Right renal cortex interstitium (tissue), 3 donors: ENCODE measurements around the gene TRAF3IP1. TPM values are rescaled to one million over a fixed set of nuclear protein-coding genes. Genes with fewer than 3 reads are reported as not detected.
A peak's percentile ranks its signal among the peaks of the same experiment; 100 is the strongest.
"Not testable (repeated sequence)": the region's sequence is repeated elsewhere in the genome, so short reads cannot be mapped to it uniquely, and the experiment has no call there.

Source experiments
- DNase-seq, 3 donors: peaks; one replicate each; pipeline ENCODE4 v3.0.0-alpha.2; 2013; ENCODE audit warnings: low read depth in 3 of 3, low spot score in 2 of 3
- polyA plus RNA-seq, 3 donors: library from polyadenylated mRNA; unstranded; fragments of 120-200 nt; gene quantifications; one replicate each; pipeline ENCODE4 v1.2.1, GENCODE V29; 2013; ENCODE audit not compliant: insufficient read length in 3 of 3

TRAF3IP1 gene
- polyA plus RNA-seq, 3 donors = 19.7 to 22.8 (median 21.3) TPM

DNA sequence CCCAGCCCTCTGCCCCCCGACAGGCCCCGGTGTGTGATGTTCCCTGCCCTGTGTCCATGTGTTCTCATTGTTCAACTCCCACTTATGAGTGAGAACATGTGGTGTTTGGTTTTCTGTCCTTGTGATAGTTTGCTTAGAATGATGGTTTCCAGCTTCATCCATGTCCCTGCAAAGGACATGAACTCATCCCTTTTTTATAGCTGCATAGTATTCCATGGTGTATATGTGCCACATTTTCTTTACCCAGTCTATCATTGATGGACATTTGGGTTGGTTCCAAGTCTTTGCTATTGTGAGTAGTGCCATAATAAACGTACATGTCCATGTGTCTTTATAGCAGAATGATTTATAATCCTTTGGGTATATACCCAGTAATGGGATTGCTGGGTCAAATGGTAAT is 52.0 kb downstream of the TRAF3IP1 start:
- DNase-seq = not testable (repeated sequence)

GRCh38 chr2:238376884-238377391 is 56.6 kb downstream of the TRAF3IP1 start:
- no peak for DNase-seq

DNA sequence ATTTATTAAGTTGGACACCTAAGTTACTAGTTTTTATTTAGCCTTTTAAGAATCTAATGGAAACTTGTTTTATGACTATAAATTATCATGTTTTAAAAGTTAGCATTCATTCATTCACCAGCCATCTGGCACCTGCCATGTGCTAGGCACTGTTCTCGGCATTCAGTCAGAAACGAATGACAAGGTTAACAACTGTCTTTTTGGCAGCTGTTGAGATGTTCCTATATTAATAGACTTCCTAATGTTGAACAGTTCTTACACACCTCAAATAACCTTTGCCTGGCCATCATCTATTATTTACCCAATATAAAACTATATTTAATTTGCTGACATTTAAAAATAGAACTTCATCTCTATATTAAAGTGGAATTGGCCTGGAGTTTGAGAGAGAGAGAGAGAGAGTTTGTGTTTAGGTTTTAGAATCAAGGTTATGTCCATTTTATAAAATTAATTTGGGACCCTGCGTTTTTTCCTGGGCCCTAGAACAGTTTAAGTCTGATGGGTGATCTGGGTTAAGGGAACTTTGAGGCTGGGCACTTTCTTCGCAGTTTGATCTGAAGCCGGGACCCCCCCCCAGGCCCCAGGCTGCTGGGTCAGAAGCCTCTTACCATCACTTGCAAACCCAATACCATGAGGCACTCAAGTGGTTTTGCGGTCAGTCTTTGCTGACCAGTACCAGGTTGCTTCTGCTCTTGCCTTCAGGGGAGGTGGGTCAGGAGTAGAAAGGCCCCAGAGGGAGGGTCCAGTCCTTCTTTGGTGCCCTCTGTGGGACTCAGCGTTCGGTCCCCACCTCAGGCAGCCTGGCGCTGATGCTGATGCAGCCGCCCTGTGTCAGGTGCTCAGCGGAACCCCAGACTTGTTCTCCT is 58.1 kb downstream of the TRAF3IP1 start:
- DNase-seq = no peak

- DNase-seq = no peak
Observed at GRCh38 chr2:238379096-238379810, 58.9 kb downstream of the TRAF3IP1 start.

GRCh38 chr2:238380336-238380735 is 60.0 kb downstream of the TRAF3IP1 start:
- DNase-seq = no peak

GRCh38 chr2:238380785-238381184 is 60.5 kb downstream of the TRAF3IP1 start:
- no peak for DNase-seq

DNA sequence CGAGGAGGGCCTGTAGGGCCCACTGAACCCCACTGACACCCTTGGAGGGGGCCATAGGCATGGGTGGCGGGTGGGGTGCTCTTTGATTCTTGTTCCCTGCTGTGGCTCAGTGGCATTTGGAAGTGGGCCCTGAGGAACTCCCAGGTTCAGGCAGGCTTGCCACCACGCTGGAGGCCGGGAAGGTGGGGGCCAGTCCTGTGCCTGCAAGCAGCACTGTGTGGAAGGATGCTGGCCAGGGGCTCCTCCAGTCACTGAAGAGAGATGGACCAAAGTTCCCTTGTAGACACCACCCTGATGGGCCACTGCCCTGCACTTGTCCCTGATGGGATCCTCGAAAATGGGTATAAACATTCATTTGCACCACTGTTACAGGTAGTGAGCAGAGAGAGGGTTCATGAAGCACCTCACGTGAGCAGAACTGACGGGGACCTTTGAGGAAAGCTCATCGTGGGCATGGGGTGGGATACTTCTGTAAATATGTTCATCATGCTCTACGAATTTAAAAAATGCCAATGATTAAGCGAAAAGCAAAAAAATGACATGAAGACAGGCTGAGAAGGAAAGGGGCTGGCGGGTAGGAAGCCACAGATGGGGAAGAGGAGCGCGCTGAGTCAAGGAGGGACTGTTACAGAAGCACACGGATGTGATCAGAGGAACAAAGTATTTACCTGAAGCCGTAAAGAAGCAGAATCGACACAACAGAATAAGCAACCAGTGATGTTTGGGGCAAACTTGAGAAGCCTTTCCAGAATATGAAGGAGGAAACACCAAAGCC is 61.2 kb downstream of the TRAF3IP1 start:
- no peak for DNase-seq

- DNase-seq = no peak
Observed at GRCh38 chr2:238382381-238382781, 62.1 kb downstream of the TRAF3IP1 start.

GRCh38 chr2:238383135-238383534 is 62.8 kb downstream of the TRAF3IP1 start:
- no peak for DNase-seq

- no peak for DNase-seq
Observed at GRCh38 chr2:238383743-238384380, 63.5 kb downstream of the TRAF3IP1 start.

- no peak for DNase-seq
Observed at GRCh38 chr2:238387332-238387731, 67.0 kb downstream of the TRAF3IP1 start.

GRCh38 chr2:238388794-238389193 is 68.5 kb downstream of the TRAF3IP1 start:
- DNase-seq = peak in 1 of 3 donors; percentile 13

DNA sequence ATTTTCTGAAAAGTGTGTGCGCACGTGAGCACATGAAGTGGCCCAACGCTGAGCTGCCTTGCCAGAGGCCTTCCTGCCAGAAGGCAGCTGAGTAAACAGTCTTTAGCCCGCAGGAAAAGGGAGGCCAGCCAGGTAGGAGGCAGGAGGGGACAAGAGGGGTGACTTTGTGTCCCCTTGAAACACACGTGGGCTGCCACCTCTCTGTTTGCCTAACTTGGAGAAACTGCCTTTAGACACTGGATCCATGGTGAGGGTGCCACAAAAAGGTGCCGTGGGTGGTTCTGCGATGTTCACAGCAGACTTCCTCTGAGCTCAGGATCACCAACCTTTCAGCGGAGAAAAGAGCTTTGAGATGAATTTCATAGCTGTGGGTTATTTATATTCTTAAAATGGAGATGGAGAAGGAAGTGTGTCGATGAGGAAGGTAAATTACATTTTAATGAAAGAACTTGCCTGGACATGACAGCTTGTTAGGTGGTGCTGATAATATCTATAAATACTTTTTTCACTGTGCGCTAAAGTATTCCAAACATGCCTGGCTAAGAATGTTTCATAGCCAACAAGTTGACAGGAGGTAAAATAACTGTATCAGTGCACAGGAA is 69.8 kb downstream of the TRAF3IP1 start:
- no peak for DNase-seq

DNA sequence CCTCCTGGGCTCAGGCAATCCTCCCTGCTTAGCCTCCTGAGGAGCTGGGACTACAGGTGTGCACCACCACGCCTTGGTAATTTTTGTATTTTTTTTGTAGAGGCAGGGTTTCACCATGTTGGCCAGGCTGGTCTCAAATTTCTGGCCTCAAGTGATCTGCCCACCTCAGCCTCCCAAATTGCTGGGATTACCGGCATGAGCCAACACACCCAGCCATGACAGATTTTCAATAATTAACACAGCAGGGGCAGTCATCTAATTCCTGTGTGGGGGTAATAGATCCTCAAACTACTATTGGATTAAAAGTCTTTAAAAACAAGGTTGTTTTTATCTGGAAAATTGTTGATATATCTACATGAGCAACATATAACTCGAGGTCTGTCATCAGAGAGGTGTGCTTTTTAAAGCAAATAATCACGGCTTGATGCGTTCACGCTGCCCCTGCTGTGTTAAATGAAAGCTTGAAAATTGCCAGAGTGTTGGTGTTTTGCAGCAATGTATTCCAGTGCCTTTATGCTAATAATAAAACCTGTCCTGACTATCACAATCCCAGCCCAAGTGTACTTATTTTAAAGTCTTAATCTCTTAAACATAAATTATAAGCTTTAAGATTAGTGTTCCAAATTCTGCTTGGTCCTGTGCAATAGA is 70.8 kb downstream of the TRAF3IP1 start:
- DNase-seq = no peak

DNA sequence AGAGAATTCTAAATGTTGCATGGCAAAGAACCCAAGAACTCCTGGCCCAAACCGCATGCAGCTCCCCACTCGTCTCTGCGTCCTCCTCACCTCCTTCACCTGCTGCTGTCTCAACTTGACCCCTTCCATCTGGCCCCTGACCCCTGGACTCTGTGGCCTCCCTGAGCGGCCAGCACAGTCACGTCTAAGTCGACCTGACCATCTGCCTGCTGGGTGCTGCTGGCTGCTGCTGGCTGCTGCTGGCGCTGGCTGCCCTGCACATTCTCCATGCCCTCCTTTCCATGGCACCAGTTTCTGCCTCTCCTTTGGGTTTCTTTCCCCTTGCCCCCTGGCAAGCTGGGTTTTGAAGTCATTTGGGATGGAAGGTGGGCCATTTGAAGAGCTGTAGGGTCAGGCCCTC is 76.3 kb downstream of the TRAF3IP1 start:
- no peak for DNase-seq

- no peak for DNase-seq
Observed at GRCh38 chr2:238397356-238397755, 77.0 kb downstream of the TRAF3IP1 start.

GRCh38 chr2:238398577-238398976 is 78.3 kb downstream of the TRAF3IP1 start:
- no peak for DNase-seq

GRCh38 chr2:238399094-238399493 is 78.8 kb downstream of the TRAF3IP1 start:
- no peak for DNase-seq

DNA sequence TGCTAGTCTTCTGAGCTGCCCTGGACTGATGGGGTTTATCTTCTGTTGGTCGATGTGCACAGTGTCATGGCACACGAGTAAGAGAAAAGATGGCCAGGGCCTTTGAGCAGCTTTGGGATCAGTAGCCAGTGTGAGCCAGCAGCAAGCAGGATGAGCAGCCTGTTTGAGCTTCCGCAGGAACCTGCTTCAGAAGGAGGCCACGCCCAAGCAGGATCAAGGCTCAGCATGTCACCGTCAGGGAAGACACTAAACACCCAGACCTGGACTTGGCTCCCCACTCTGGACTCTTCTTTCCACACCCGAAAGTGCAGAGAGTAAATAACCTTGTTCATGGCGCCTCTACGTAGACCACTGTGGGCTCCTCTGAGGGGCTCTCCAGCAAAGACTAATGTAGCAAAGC is 81.2 kb downstream of the TRAF3IP1 start:
- DNase-seq = no peak
